Ammon's horn (tissue), 1 donor: ENCODE results near the gene DSCAM.

Experiments used
- DNase-seq: peaks from one replicate; pipeline ENCODE4 v3.0.0-alpha.2; 2016; ENCODE audit warnings: low spot score

Gene DSCAM

GRCh38 chr21:40173816-40174215, 673.1 kb downstream of the DSCAM start:
- no peak for DNase-seq

- no peak for DNase-seq
These were observed 677.0 kb downstream of the DSCAM start for GRCh38 chr21:40169971-40170370.

- DNase-seq, result no peak
These were observed 680.6 kb downstream of the DSCAM start for GRCh38 chr21:40166291-40166843.

- no peak for DNase-seq
These were observed 681.2 kb downstream of the DSCAM start for GRCh38 chr21:40165773-40166070.

GRCh38 chr21:40164905-40165772, 681.8 kb downstream of the DSCAM start:
- no peak for DNase-seq

- DNase-seq, result no peak
These were observed 684.9 kb downstream of the DSCAM start for GRCh38 chr21:40162075-40162474.

DNA sequence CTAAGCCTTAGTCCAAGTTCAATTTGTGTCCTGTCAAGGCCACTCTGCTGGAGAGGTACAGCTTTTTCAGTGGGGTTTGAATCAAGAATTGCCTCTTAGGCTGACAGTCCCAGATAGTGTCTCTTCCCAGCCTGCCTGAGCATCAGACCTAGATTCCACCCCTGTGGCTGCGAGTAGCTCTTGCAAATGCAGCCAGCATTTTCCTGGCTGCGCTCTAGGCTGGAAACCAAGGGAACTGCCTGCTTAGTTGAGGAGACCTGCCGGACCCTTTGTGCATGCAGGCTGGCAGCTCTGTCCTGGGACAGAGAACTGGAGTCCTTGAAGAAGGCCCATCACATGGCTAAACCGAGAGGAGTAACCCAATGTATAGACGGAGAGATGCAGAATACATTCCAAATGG, 686.0 kb downstream of the DSCAM start:
- no peak for DNase-seq

- no peak for DNase-seq
These were observed 688.6 kb downstream of the DSCAM start for GRCh38 chr21:40158366-40158765.

DNA sequence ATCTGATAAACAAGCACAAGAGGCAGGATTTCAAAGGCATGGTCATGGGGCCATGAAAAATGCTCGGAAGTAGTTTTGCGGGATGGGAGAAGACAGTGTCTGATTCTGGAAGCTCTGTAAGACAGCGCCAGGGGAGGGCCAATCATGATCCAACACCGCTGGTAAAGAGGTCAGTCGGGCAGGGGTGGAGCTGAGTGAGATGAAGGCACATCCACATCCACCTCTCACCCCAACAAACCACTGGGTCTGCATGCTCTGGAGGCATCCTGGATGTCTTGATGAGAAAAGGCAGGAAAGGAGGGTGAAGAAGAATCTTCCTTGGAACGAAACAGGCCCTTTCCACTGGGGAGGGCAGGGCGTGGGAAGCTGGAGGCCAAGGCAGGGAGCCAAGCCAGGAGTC, 691.4 kb downstream of the DSCAM start:
- no peak for DNase-seq

DNA sequence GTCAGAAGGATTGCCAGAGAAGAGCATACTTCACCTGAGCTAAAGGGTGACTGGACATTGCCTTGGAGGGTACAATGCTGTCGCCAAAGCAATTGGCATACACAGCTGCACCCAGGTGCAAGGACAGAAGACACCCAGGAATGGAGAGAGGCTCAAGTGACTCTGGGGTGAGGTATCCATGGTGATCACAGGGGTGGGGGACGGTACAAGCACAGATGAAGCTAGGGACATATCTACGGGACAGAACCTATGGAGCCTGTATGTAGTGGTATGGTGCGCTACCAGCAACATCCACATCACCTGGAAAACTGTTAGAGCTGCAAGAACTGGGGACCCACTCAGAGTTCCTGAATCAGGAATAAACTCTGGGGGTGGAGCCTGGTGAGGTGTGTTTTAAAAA, 693.6 kb downstream of the DSCAM start:
- DNase-seq, result no peak

DNA sequence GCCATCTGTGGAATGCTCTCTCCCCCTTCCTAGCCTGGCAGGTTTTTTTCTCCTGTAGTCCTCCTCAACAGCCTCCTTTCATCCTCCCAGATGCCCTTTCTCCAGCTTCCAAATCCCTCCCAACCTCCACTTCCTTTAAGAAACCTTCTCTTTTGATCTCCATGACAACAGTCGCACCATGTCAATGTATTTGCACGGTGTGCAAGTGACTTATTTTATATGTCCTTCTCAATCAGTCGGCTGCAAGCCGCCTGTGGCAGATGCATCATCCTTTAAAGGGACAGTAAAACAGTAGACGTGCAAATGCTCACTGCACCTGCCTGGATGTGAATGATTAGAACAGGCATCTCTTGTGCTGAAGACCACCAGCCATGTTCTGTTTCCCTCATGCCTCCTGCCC, 694.5 kb downstream of the DSCAM start:
- no peak for DNase-seq

DNA sequence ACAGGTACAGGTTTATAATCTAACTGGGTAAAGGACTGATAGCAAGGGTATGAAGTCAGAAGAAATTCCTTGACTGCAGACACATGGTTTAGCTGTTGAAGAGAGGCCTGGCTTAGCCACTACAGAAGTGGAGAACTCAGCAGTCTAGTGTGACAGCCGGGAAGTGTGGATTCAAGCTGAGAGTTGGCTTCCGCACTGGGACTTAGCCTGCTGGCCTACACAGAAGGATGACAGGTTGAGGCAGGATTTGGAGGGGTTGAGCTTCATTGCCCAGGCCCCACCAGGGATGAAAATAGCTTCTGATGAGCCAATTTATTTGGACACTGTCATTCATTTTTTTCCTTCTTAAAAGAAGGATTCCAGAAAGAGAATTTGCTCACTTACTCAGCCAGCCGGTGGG, 695.3 kb downstream of the DSCAM start:
- DNase-seq, result no peak

- DNase-seq, result no peak
These were observed 700.6 kb downstream of the DSCAM start for GRCh38 chr21:40146216-40146837.

DNA sequence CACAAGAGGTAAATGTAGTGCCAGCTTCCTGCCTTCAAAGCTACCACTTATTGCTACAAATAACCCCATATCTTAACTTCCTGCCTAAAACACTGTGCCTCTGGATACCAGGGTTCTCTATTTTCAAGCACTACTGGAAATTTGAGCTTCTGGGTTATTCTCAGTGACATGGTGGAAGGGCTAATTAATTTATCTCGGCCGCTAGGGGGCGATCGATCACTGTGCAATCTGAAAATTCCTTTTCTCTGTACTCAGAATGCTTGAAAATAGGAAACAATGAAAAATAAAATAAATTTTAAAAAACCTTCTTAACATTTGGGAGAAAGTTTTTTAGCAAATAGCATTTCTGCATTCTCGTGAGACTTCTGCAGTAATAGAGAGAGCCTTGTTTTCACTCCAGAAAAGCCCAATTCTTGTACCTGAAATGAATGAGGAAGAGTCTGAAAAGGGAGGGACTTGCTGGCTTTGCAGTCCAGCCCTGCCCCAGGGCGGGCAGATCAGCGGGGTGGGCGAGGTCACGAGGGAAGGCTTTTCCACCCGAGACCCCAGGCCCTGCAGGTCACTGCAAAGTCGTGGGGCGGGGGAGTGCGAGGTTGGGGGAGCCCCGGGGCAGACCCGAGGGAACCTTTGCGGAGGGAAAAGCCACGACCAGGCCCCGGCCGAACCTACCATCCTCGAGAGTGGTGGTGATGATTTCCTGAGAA, 703.0 kb downstream of the DSCAM start:
- DNase-seq, result peak; percentile 79

GRCh38 chr21:40141621-40142020, 705.3 kb downstream of the DSCAM start:
- no peak for DNase-seq

- no peak for DNase-seq
These were observed 706.3 kb downstream of the DSCAM start for GRCh38 chr21:40140675-40141074.

- DNase-seq, result no peak
These were observed 707.3 kb downstream of the DSCAM start for GRCh38 chr21:40139636-40140035.

GRCh38 chr21:40136571-40136970, 710.4 kb downstream of the DSCAM start:
- DNase-seq, result no peak

DNA sequence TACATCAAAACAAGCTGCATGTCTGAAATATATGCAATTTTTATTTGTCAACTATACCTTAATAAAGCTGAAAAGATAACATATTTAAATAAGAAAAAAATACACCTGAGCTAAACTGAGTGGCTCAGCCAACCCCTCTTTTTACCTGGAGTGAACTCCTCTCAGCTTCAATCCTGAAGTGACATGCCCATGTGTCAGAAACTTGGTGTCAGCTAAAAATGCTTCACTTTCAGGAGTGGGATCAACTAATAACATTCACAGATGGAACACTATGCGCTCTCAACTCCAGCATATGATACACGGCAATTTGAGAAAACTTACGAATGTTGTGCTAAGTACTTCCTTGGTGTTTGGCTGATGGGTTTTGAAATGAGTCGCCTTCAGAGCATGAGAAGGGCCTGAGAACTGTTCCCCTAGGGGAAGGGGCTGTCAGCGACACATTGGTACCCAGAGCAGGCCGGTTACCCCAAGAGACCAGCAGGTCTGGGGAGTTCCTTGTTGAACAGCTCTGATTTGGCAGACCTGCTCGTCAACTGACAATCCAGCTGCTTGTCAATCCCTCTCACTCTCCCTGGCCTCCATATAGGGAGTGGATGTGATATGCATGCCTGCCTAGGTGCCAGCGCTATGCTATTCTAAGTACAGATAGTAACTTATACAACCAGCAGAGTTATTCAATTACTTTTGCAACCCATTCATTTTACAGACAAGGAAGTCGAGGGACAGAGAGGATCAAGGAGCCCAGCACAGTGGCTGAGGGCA, 712.0 kb downstream of the DSCAM start:
- DNase-seq, result no peak

DNA sequence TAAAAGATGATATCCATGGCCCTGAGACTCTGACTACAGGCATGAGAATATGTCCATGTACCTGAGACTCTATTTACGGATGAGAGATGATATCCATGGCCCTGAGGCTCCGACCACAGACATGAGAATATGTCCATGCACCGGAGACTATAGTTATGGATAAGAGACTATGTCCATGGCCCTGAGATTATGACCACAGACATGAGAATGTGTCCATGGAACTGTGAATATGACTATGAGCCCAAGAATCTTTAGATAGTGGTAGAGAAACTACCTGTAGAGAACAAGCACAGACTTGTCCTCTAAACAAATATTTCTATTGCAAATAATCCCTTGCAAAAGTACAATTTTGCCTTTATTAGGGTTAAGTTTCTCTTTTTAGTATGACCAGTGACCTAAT, 716.5 kb downstream of the DSCAM start:
- DNase-seq, result no peak

- DNase-seq, result no peak
These were observed 717.1 kb downstream of the DSCAM start for GRCh38 chr21:40129809-40130208.

DNA sequence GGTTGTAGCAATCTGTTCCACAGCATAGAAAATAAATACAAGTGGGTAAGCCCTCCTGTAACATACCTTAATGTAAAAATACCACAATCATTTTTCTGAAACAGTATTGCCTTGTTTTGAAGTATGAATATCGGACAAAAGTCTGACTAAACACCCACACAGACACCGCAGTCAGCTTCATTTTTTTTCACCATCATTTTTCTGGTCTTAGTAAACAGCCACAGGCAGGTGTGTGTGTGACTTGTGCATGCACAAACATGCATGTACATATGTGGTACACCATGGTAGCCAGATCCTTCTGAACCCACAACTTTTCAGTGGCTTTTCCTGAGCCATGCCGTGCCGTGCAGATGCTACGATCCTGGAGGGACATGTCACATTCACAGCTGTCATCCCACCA, 718.1 kb downstream of the DSCAM start:
- DNase-seq, result no peak
